Esophagus muscularis mucosa (tissue), 4 donors: ENCODE measurements around the gene COPB2. TPM values are rescaled to one million over a fixed set of nuclear protein-coding genes. Genes with fewer than 3 reads are reported as not detected.

ENCODE experiments used
- DNase-seq: peaks from one replicate; pipeline ENCODE4 v3.0.0-alpha.2; 2017; ENCODE audit errors: extremely low spot score
- H3K27ac ChIP-seq, 4 donors: fragments of 200-600 bp; sonication (generic); replicated peaks in 1 of 4; 1 replicate in 3 of 4; 2 replicates in 1 of 4; pipeline ENCODE4 v1.5.1; 2016 to 2019; ENCODE audit warnings: mild to moderate bottlenecking in 1 of 4
- H3K27me3 ChIP-seq, 4 donors: fragments of 200-600 bp; sonication (generic); one replicate each; pipeline versions ENCODE4 v1.5.1 to v1.6.0; 2016 to 2019
- H3K36me3 ChIP-seq, 4 donors: fragments of 200-600 bp; sonication (generic); one replicate each; pipeline ENCODE4 v1.5.1; 2016 to 2019
- H3K4me1 ChIP-seq, 4 donors: fragments of 200-600 bp; sonication (generic); one replicate each; pipeline ENCODE4 v1.5.1; 2016 to 2019
- H3K4me3 ChIP-seq, 4 donors: fragments of 200-600 bp; sonication (generic); 1 replicate in 2 of 4; 2 replicates in 2 of 4; pipeline ENCODE4 v1.5.1; 2016 to 2019; ENCODE audit warnings: mild to moderate bottlenecking in 4 of 4, moderate library complexity in 1 of 4
- H3K9me3 ChIP-seq, 4 donors: fragments of 200-600 bp; sonication (generic); 1 replicate in 3 of 4; 2 replicates in 1 of 4; pipeline ENCODE4 v1.5.1; 2016 to 2019
- EP300 ChIP-seq: sonication (generic); formaldehyde crosslinking; IDR thresholded peaks from one replicate; pipeline ENCODE4 v1.6.1; 2017; ENCODE audit warnings: antibody characterized with exemption
- POLR2A ChIP-seq: fragments of 450-650 bp; IDR thresholded peaks from one replicate; pipeline ENCODE4 v1.6.1; 2017; ENCODE audit warnings: antibody characterized with exemption, moderate library complexity, mild to moderate bottlenecking, low read depth
- POLR2AphosphoS5 ChIP-seq, 2 donors: sonication (generic); formaldehyde crosslinking; IDR thresholded peaks; one replicate each; pipeline ENCODE4 v1.6.1; 2017; ENCODE audit warnings: antibody characterized with exemption in 2 of 2
- WGBS: methylation state at CpG from one replicate; pipeline ENCODE4 v1.1.5; 2018; 5-methylcytosine and 5-hydroxymethylcytosine counted together
- intact Hi-C: fragments of 100-400 bp; cut with DNase I; formaldehyde crosslinking; loops from one replicate; pipeline ENCODE4 v1.15.1; 2023
- total RNA-seq, 4 donors: library from RNA; depleted of rRNA; stranded (reverse); fragments of >200 nt; gene quantifications; one replicate each; pipeline versions ENCODE4 v1.1.0 to v1.2.1, GENCODE V29; 2016
- TF ChIP-seq, protein P1 (sequence below), 3 experiments: fragments of 200-600 bp in 2 of 3; fragments of 450-650 bp in 1 of 3; sonication (generic) in 2 of 3; IDR thresholded peaks; one replicate each; pipeline ENCODE4 v1.5.1; 2017 to 2019; ENCODE audit warnings: antibody characterized with exemption in 3 of 3, mild to moderate bottlenecking in 2 of 3, moderate library complexity in 1 of 3

COPB2 gene
- total RNA-seq, 4 donors from 2014 or later, result 73.6 to 78.7 (median 76.3) TPM

DNA sequence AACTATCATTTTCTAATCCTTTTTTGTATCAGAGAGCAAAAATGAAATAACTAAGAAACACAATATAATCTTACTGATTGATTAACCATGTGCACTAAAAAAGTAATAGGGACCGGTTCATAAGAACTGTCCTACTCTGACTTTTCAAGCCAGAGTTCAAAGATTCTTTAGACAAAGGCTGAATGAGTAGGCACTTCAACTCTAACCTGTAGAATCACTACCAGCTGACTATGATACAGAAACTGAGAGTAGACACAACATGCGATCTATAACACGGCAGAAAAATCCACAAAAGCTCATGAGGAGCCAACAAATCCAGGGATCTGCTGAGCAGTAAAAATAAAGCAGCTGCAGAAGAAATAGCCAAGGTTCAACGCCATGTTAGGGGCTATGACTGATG, 8.9 kb downstream of the COPB2 start:
- TF ChIP-seq, protein P1, sequence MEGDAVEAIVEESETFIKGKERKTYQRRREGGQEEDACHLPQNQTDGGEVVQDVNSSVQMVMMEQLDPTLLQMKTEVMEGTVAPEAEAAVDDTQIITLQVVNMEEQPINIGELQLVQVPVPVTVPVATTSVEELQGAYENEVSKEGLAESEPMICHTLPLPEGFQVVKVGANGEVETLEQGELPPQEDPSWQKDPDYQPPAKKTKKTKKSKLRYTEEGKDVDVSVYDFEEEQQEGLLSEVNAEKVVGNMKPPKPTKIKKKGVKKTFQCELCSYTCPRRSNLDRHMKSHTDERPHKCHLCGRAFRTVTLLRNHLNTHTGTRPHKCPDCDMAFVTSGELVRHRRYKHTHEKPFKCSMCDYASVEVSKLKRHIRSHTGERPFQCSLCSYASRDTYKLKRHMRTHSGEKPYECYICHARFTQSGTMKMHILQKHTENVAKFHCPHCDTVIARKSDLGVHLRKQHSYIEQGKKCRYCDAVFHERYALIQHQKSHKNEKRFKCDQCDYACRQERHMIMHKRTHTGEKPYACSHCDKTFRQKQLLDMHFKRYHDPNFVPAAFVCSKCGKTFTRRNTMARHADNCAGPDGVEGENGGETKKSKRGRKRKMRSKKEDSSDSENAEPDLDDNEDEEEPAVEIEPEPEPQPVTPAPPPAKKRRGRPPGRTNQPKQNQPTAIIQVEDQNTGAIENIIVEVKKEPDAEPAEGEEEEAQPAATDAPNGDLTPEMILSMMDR (IDR thresholded peaks at IDR 0.05), result no peak
- intact Hi-C loops, result no loop called here
- H3K9me3 ChIP-seq, result no peaks in the 10 kb centered on the region
- H3K36me3 ChIP-seq, result peaks cover 23 to 75% (median 55%) of the 10 kb centered on the region in 4 donors
- no peak overlapping the region for H3K27ac ChIP-seq
- no peak overlapping the region for H3K4me3 ChIP-seq
- 94% methylated on average over 4 of the region's 4 CpGs for WGBS
- no peak for DNase-seq
- H3K27me3 ChIP-seq, result no peaks in the 10 kb centered on the region
- peaks cover 0 to 35% (median 26%) of the 10 kb centered on the region in 4 donors for H3K4me1 ChIP-seq

DNA sequence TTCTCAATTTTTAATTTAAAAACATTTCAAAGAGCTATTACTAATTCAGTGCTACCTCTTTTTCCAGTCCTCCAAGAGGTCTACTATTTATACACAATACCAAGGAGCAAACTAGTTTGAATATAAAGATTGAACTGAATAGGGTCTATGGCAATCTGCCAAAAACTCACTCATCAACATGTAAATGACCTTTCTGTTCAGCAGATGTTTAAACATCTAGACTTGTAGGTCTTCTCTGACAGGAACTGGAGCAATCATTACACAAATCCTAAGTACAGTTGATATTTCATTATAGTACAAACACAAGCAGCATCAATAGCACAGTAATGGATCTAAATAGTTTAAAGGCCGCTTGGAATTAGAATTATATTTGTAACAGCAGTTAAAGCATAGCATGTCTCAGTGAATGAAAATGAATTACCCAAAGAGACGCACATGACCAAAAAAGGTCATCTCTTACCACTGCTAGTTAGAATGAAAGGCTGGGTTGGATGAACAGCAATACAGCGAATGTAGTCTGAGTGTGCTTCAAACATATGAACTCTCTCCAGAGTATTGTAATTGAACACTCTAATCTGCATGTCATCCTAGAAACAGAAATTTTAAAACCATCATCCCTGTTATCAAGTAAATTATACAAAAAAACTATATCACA, 10.7 kb downstream of the COPB2 start:
- H3K36me3 ChIP-seq, result peaks cover 31 to 90% (median 70%) of the 10 kb centered on the region in 4 donors
- DNase-seq, result no peak
- no peak overlapping the region for H3K4me3 ChIP-seq
- TF ChIP-seq POLR2AphosphoS5 (IDR thresholded peaks at IDR 0.05), result no peak
- TF ChIP-seq, protein P1 (IDR thresholded peaks at IDR 0.05), result no peak
- TF ChIP-seq EP300, result no peak
- TF ChIP-seq POLR2A, result no peak
- 66% methylated on average over 3 of the region's 3 CpGs for WGBS
- H3K4me1 ChIP-seq, result peaks cover 0 to 28% (median 16%) of the 10 kb centered on the region in 4 donors
- intact Hi-C loops, result no loop called here
- no peaks in the 10 kb centered on the region for H3K27me3 ChIP-seq
- no peaks in the 10 kb centered on the region for H3K9me3 ChIP-seq
- no peak overlapping the region for H3K27ac ChIP-seq

DNA sequence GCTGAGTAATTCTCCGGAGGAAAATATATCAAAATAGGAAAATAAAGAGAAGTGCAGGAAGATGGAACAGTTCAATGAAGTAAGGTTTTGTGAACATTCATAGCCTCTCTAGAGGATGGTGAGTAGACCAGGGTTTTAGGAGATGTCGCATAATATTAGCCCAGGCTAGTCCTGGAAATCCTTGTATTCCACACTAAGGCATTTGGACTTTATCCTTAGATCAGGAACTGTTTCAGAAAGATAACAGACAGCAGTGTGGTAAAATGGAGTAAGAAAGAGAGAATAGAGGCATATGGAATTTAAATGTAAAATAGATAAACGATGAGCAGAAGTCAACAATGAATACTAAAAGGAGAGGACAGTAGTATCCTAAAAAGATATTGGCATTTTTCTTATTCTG, 12.1 kb downstream of the COPB2 start:
- Histone ChIP-seq H3K27me3 (no peaks in the 10 kb centered on the region), H3K36me3 (peaks cover 40 to 98% (median 76%) of the 10 kb centered on the region in 4 donors), H3K27ac (no peak overlapping the region), H3K4me1 (peaks cover 0 to 28% (median 16%) of the 10 kb centered on the region in 4 donors), H3K9me3 (no peaks in the 10 kb centered on the region), H3K4me3 (no peak overlapping the region)
- no peak for DNase-seq
- WGBS, result 86% methylated on average over 3 of the region's 3 CpGs
- intact Hi-C loops, result no loop called here
- TF ChIP-seq, protein P1 (IDR thresholded peaks at IDR 0.05), result no peak
- no peak for TF ChIP-seq POLR2AphosphoS5 (IDR thresholded peaks at IDR 0.05)
- no peak for TF ChIP-seq EP300
- no peak for TF ChIP-seq POLR2A

DNA sequence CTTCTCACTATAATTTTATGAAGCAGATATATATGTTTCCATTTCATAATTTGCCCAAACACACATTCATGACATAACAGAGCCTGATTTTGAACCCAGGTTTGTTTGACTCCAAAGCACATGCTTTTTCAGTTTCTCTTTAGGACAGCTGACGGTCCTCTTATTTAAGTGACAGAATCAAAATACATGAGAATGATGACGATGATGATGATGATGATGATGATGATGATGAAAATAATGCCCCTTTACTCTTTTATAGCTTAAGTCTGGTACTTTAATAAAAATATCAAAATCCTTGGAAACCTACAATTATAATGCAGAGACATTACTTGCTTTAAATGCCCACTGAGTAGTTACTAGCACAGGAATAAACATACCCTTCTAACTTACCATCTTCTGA, 15.3 kb downstream of the COPB2 start:
- TF ChIP-seq POLR2AphosphoS5 (IDR thresholded peaks at IDR 0.05) (no peak), EP300 (no peak), POLR2A (no peak)
- TF ChIP-seq, protein P1 (IDR thresholded peaks at IDR 0.05), result no peak
- WGBS, result 97% methylated on average over 2 of the region's 2 CpGs
- intact Hi-C loops, result no loop called here
- no peaks in the 10 kb centered on the region for H3K9me3 ChIP-seq
- DNase-seq, result no peak
- H3K27me3 ChIP-seq, result no peaks in the 10 kb centered on the region
- no peak overlapping the region for H3K27ac ChIP-seq
- peaks cover 64 to 100% (median 89%) of the 10 kb centered on the region in 4 donors for H3K36me3 ChIP-seq
- H3K4me1 ChIP-seq, result peaks cover 0 to 8% (median 7%) of the 10 kb centered on the region in 4 donors
- H3K4me3 ChIP-seq, result no peak overlapping the region

DNA sequence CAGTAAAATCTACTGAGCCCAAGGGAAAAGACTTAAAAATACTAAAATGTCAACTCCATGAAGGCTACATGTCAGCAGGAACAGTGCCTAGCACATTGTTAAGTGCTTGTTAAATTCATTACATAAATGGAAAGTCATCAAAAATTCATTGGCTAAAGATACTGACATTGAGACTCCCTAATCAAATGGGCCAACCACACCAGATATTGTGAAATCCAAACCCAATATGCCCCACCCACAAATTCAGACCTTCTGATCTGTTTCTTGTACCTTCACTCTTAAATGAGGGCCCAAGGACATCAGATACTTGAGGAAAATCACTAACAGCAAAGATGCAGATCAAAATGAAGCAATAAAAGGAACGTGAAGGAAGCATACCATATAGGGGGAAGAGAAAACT, 24.9 kb downstream of the COPB2 start:
- H3K4me3 ChIP-seq, result no peak overlapping the region
- 87% methylated on average over 1 of the region's 1 CpG for WGBS
- H3K4me1 ChIP-seq, result peaks cover 0 to 7% (median 2%) of the 10 kb centered on the region in 4 donors
- H3K9me3 ChIP-seq, result no peaks in the 10 kb centered on the region
- intact Hi-C loops, result no loop called here
- H3K36me3 ChIP-seq, result peaks cover 74 to 98% (median 89%) of the 10 kb centered on the region in 4 donors
- H3K27me3 ChIP-seq, result no peaks in the 10 kb centered on the region
- no peak for TF ChIP-seq POLR2A
- TF ChIP-seq, protein P1 (IDR thresholded peaks at IDR 0.05), result no peak
- TF ChIP-seq EP300, result no peak
- TF ChIP-seq POLR2AphosphoS5 (IDR thresholded peaks at IDR 0.05), result no peak
- no peak overlapping the region for H3K27ac ChIP-seq
- no peak for DNase-seq
